Stimulated activated effector memory CD8-positive, alpha-beta T cell treated with anti-CD3 and anti-CD28 coated beads, Interleukin-12 subunit alpha, Interleukin-12 subunit beta, amount 100 ng/mL, for 72 hours (primary cell): ENCODE data around the gene AFAP1.
A peak's percentile ranks its signal among the peaks of the same experiment; 100 is the strongest.

Source experiments
- ATAC-seq: fragments of 150-1000 bp; cut with Tn5 transposase; 2 replicates; pipeline ENCODE4 v1.10.0; 2021
- DNase-seq, 2 donors: peaks; one replicate each; pipeline ENCODE4 v3.0.0; 2021 to 2022; ENCODE audit warnings: low spot score in 2 of 2
- H3K27ac Mint-ChIP-seq: one replicate; pipeline ENCODE4 v1.8.0; 2022; ENCODE audit warnings: mild to moderate bottlenecking, mixed read lengths
- H3K36me3 Mint-ChIP-seq: one replicate; pipeline ENCODE4 v1.8.0; 2022; ENCODE audit warnings: mild to moderate bottlenecking, mixed read lengths
- H3K4me1 Mint-ChIP-seq: one replicate; pipeline ENCODE4 v1.8.0; 2022; ENCODE audit warnings: mixed read lengths
- H3K4me3 Mint-ChIP-seq: one replicate; pipeline ENCODE4 v1.8.0; 2022; ENCODE audit warnings: mild to moderate bottlenecking, mixed read lengths
- H3K9me3 Mint-ChIP-seq: one replicate; pipeline ENCODE4 v1.8.0; 2022; ENCODE audit warnings: mixed read lengths

AFAP1 gene

GRCh38 chr4:7974425-7974824, 34.8 kb upstream of the AFAP1 start:
- ATAC-seq (no peak), DNase-seq (no peak)
- H3K9me3 Mint-ChIP-seq: no peaks in the 10 kb centered on the region
- no peak overlapping the region for H3K4me3 Mint-ChIP-seq
- peak overlapping the region; percentile 98 for H3K27ac Mint-ChIP-seq
- peaks cover 76% of the 10 kb centered on the region for H3K4me1 Mint-ChIP-seq
- peaks cover 48% of the 10 kb centered on the region for H3K36me3 Mint-ChIP-seq

GRCh38 chr4:7973545-7973981, 33.9 kb upstream of the AFAP1 start:
- Mint-ChIP-seq H3K4me1 (peaks cover 77% of the 10 kb centered on the region), H3K9me3 (no peaks in the 10 kb centered on the region), H3K27ac (peak overlapping the region; percentile 98), H3K36me3 (peaks cover 51% of the 10 kb centered on the region), H3K4me3 (peak overlapping the region; percentile 98)
- peak; percentile 46 for ATAC-seq
- DNase-seq: no peak

- DNase-seq: no peak
- Mint-ChIP-seq H3K27ac (peak overlapping the region; percentile 98), H3K4me3 (peak overlapping the region; percentile 98), H3K36me3 (peaks cover 51% of the 10 kb centered on the region), H3K4me1 (peaks cover 84% of the 10 kb centered on the region), H3K9me3 (no peaks in the 10 kb centered on the region)
- ATAC-seq: peak; percentile 20
Observed at GRCh38 chr4:7971881-7972500, 32.3 kb upstream of the AFAP1 start.

GRCh38 chr4:7971159-7971631, 31.5 kb upstream of the AFAP1 start:
- ATAC-seq: no peak
- no peaks in the 10 kb centered on the region for H3K9me3 Mint-ChIP-seq
- DNase-seq: no peak
- peak overlapping the region; percentile 98 for H3K4me3 Mint-ChIP-seq
- H3K36me3 Mint-ChIP-seq: peaks cover 51% of the 10 kb centered on the region
- peaks cover 87% of the 10 kb centered on the region for H3K4me1 Mint-ChIP-seq
- H3K27ac Mint-ChIP-seq: peak overlapping the region; percentile 98

GRCh38 chr4:7970361-7970946, 30.8 kb upstream of the AFAP1 start:
- H3K9me3 Mint-ChIP-seq: no peaks in the 10 kb centered on the region
- ATAC-seq (no peak), DNase-seq (no peak)
- H3K4me1 Mint-ChIP-seq: peaks cover 88% of the 10 kb centered on the region
- H3K27ac Mint-ChIP-seq: peak overlapping the region; percentile 98
- peaks cover 51% of the 10 kb centered on the region for H3K36me3 Mint-ChIP-seq
- peak overlapping the region; percentile 98 for H3K4me3 Mint-ChIP-seq

- DNase-seq: no peak
- Mint-ChIP-seq H3K36me3 (peaks cover 39% of the 10 kb centered on the region), H3K9me3 (no peaks in the 10 kb centered on the region), H3K4me1 (peaks cover 88% of the 10 kb centered on the region), H3K4me3 (peak overlapping the region; percentile 98), H3K27ac (peak overlapping the region; percentile 98)
- no peak for ATAC-seq
Observed at GRCh38 chr4:7968262-7968896, 28.7 kb upstream of the AFAP1 start.

GRCh38 chr4:7967501-7968261, 28.0 kb upstream of the AFAP1 start:
- Mint-ChIP-seq H3K36me3 (peaks cover 32% of the 10 kb centered on the region), H3K9me3 (no peaks in the 10 kb centered on the region), H3K4me1 (peaks cover 88% of the 10 kb centered on the region), H3K27ac (peak overlapping the region; percentile 98), H3K4me3 (peak overlapping the region; percentile 98)
- DNase-seq (peak in 1 of 2 donors; percentile 67), ATAC-seq (peak; percentile 6)

- H3K4me1 Mint-ChIP-seq: peaks cover 86% of the 10 kb centered on the region
- no peaks in the 10 kb centered on the region for H3K9me3 Mint-ChIP-seq
- no peak for ATAC-seq
- peak overlapping the region; percentile 98 for H3K4me3 Mint-ChIP-seq
- H3K36me3 Mint-ChIP-seq: peaks cover 25% of the 10 kb centered on the region
- DNase-seq: no peak
- H3K27ac Mint-ChIP-seq: peak overlapping the region; percentile 98
Observed at GRCh38 chr4:7967063-7967440, 27.4 kb upstream of the AFAP1 start.

- H3K4me3 Mint-ChIP-seq: peak overlapping the region; percentile 98
- peak overlapping the region; percentile 98 for H3K27ac Mint-ChIP-seq
- no peak for ATAC-seq
Observed at GRCh38 chr4:7966281-7967062, 26.8 kb upstream of the AFAP1 start.

GRCh38 chr4:7964890-7965662, 25.4 kb upstream of the AFAP1 start:
- Mint-ChIP-seq H3K4me1 (peaks cover 82% of the 10 kb centered on the region), H3K9me3 (no peaks in the 10 kb centered on the region), H3K36me3 (peaks cover 19% of the 10 kb centered on the region), H3K4me3 (peak overlapping the region; percentile 47), H3K27ac (peak overlapping the region; percentile 87)
- ATAC-seq (no peak), DNase-seq (peak in 1 of 2 donors; percentile 72)

More at GRCh38 chr4:7966281-7967062, 26.8 kb upstream of the AFAP1 start:
- peaks cover 80% of the 10 kb centered on the region for H3K4me1 Mint-ChIP-seq
- no peak for DNase-seq
- peaks cover 20% of the 10 kb centered on the region for H3K36me3 Mint-ChIP-seq
- H3K9me3 Mint-ChIP-seq: no peaks in the 10 kb centered on the region

- ATAC-seq (peak; percentile 53), DNase-seq (peak in 1 of 2 donors; percentile 65)
- Mint-ChIP-seq H3K27ac (peak overlapping the region; percentile 87), H3K9me3 (no peaks in the 10 kb centered on the region), H3K36me3 (peaks cover 12% of the 10 kb centered on the region), H3K4me1 (peaks cover 77% of the 10 kb centered on the region), H3K4me3 (peak overlapping the region; percentile 47)
Observed at GRCh38 chr4:7964459-7964858, 24.8 kb upstream of the AFAP1 start.

GRCh38 chr4:7963691-7964090, 24.0 kb upstream of the AFAP1 start:
- H3K27ac Mint-ChIP-seq: no peak overlapping the region
- H3K9me3 Mint-ChIP-seq: no peaks in the 10 kb centered on the region
- no peak overlapping the region for H3K4me3 Mint-ChIP-seq
- peaks cover 81% of the 10 kb centered on the region for H3K4me1 Mint-ChIP-seq
- ATAC-seq (no peak), DNase-seq (no peak)
- peaks cover 9% of the 10 kb centered on the region for H3K36me3 Mint-ChIP-seq

- H3K36me3 Mint-ChIP-seq: peaks cover 9% of the 10 kb centered on the region
- ATAC-seq (no peak), DNase-seq (no peak)
- H3K4me3 Mint-ChIP-seq: peak overlapping the region; percentile 46
- H3K4me1 Mint-ChIP-seq: peaks cover 73% of the 10 kb centered on the region
- H3K9me3 Mint-ChIP-seq: no peaks in the 10 kb centered on the region
- H3K27ac Mint-ChIP-seq: peak overlapping the region; percentile 83
Observed at GRCh38 chr4:7962609-7963508, 23.2 kb upstream of the AFAP1 start.
